Esophagus (tissue), 2 donors: ENCODE measurements around the gene SCN5A. TPM values are rescaled to one million over a fixed set of nuclear protein-coding genes. Genes with fewer than 3 reads are reported as not detected.
"Not testable (repeated sequence)": the region's sequence is repeated elsewhere in the genome, so short reads cannot be mapped to it uniquely, and the experiment has no call there.

Experiments
- H3K27ac ChIP-seq, 2 donors: one replicate each; pipeline ENCODE4 v1.5.1; 2013; ENCODE audit warnings: low read depth in 2 of 2, mild to moderate bottlenecking in 2 of 2, inconsistent platforms in 1 of 2, low read length in 1 of 2, moderate library complexity in 1 of 2
- H3K27me3 ChIP-seq, 2 donors: one replicate each; pipeline ENCODE4 v1.6.1; 2013; ENCODE audit warnings: low read length in 2 of 2, control low read depth in 1 of 2, mild to moderate bottlenecking in 1 of 2; ENCODE audit not compliant: insufficient read depth in 2 of 2, control insufficient read depth in 1 of 2
- H3K36me3 ChIP-seq, 2 donors: one replicate each; pipeline ENCODE4 v1.6.1; 2013; ENCODE audit warnings: low read length in 1 of 2; ENCODE audit not compliant: control insufficient read depth in 2 of 2, insufficient read depth in 2 of 2
- H3K4me1 ChIP-seq, 2 donors: one replicate each; pipeline ENCODE4 v1.6.1; 2013; ENCODE audit warnings: low read length in 1 of 2; ENCODE audit not compliant: control insufficient read depth in 2 of 2, insufficient read depth in 2 of 2
- H3K4me3 ChIP-seq, 2 donors: one replicate each; pipeline ENCODE4 v1.5.1; 2013; ENCODE audit warnings: low read length in 2 of 2, mild to moderate bottlenecking in 2 of 2, low read depth in 1 of 2, moderate library complexity in 1 of 2
- H3K9me3 ChIP-seq, 2 donors: one replicate each; pipeline ENCODE4 v1.6.1; 2013; ENCODE audit warnings: mild to moderate bottlenecking in 2 of 2, low read depth in 1 of 2, low read length in 1 of 2, moderate library complexity in 1 of 2; ENCODE audit not compliant: control insufficient read depth in 2 of 2, insufficient read depth in 1 of 2
- WGBS, 2 donors: extraction: QIAGEN DNeasy Blood & Tissue Kit; methylation state at CpG; one replicate each; pipeline ENCODE4 v1.1.7; 2013; 5-methylcytosine and 5-hydroxymethylcytosine counted together
- polyA plus RNA-seq, 2 donors: library from polyadenylated mRNA; stranded (reverse); fragments of 200-250 nt; gene quantifications; one replicate each; pipeline ENCODE4 v1.2.3, GENCODE V29; 2013
- donor health status: healthy with polysubstance abuse.
- donor health status: Bipolar disorder and iron deficiency.

The SCN5A gene
- polyA plus RNA-seq, 2 donors = 0.02 to 0.05 TPM

GRCh38 chr3:38566794-38567193, 82.7 kb downstream of the SCN5A start:
- H3K36me3 ChIP-seq, H3K9me3 ChIP-seq, H3K4me3 ChIP-seq, H3K27me3 ChIP-seq, H3K4me1 ChIP-seq, H3K27ac ChIP-seq: not testable (repeated sequence)
- 84% methylated on average over 7 of the region's 7 CpGs for WGBS, 2 donors

- Histone ChIP-seq H3K36me3 (no peaks in the 10 kb centered on the region), H3K9me3 (no peaks in the 10 kb centered on the region), H3K4me3 (no peak overlapping the region), H3K27ac (no peak overlapping the region), H3K27me3 (no peaks in the 10 kb centered on the region), H3K4me1 (no peaks in the 10 kb centered on the region)
- WGBS, 2 donors = 89 to 93% methylated on average over 13 of the region's 13 CpGs
Measured at GRCh38 chr3:38566215-38566528, 83.3 kb downstream of the SCN5A start.

- H3K9me3 ChIP-seq = no peaks in the 10 kb centered on the region
- 87 to 91% methylated on average over 13 of the region's 13 CpGs for WGBS, 2 donors
- H3K27me3 ChIP-seq = no peaks in the 10 kb centered on the region
- no peaks in the 10 kb centered on the region for H3K36me3 ChIP-seq
- no peaks in the 10 kb centered on the region for H3K4me1 ChIP-seq
- no peak overlapping the region for H3K4me3 ChIP-seq
- no peak overlapping the region for H3K27ac ChIP-seq
Measured at GRCh38 chr3:38565339-38566214, 83.9 kb downstream of the SCN5A start.

- Histone ChIP-seq H3K27ac (no peak overlapping the region), H3K9me3 (no peaks in the 10 kb centered on the region)
- WGBS, 2 donors = 96 to 98% methylated on average over 5 to 6 of the region's 6 CpGs
Measured at GRCh38 chr3:38564631-38565338, 84.7 kb downstream of the SCN5A start.

GRCh38 chr3:38563886-38564270, 85.6 kb downstream of the SCN5A start:
- Histone ChIP-seq H3K27ac (no peak overlapping the region), H3K4me3 (no peak overlapping the region), H3K27me3 (no peaks in the 10 kb centered on the region), H3K9me3 (no peaks in the 10 kb centered on the region), H3K36me3 (no peaks in the 10 kb centered on the region), H3K4me1 (no peaks in the 10 kb centered on the region)
- WGBS, 2 donors = 90 to 91% methylated on average over 10 of the region's 10 CpGs

More at GRCh38 chr3:38564631-38565338, 84.7 kb downstream of the SCN5A start:
- H3K27me3 ChIP-seq = no peaks in the 10 kb centered on the region
- no peaks in the 10 kb centered on the region for H3K36me3 ChIP-seq
- no peak overlapping the region for H3K4me3 ChIP-seq
- H3K4me1 ChIP-seq = no peaks in the 10 kb centered on the region

- Histone ChIP-seq H3K27ac (no peak overlapping the region), H3K4me3 (no peak overlapping the region), H3K4me1 (no peaks in the 10 kb centered on the region), H3K27me3 (no peaks in the 10 kb centered on the region), H3K9me3 (no peaks in the 10 kb centered on the region), H3K36me3 (no peaks in the 10 kb centered on the region)
- WGBS, 2 donors = 82 to 85% methylated on average over 15 of the region's 15 CpGs
Measured at GRCh38 chr3:38563070-38563885, 86.2 kb downstream of the SCN5A start.

GRCh38 chr3:38562467-38562925, 87.0 kb downstream of the SCN5A start:
- Histone ChIP-seq H3K36me3 (no peaks in the 10 kb centered on the region), H3K9me3 (no peaks in the 10 kb centered on the region), H3K27ac (no peak overlapping the region), H3K4me3 (no peak overlapping the region), H3K27me3 (no peaks in the 10 kb centered on the region), H3K4me1 (no peaks in the 10 kb centered on the region)
- WGBS, 2 donors = 98% methylated on average over 7 of the region's 7 CpGs

- H3K4me1 ChIP-seq = no peaks in the 10 kb centered on the region
- no peaks in the 10 kb centered on the region for H3K27me3 ChIP-seq
- H3K27ac ChIP-seq = no peak overlapping the region
- no peaks in the 10 kb centered on the region for H3K36me3 ChIP-seq
- no peaks in the 10 kb centered on the region for H3K9me3 ChIP-seq
- no peak overlapping the region for H3K4me3 ChIP-seq
- 67 to 75% methylated on average over 10 of the region's 10 CpGs for WGBS, 2 donors
Measured at GRCh38 chr3:38561746-38562466, 87.6 kb downstream of the SCN5A start.
